DND-41 (cell line): ENCODE results near the gene SMIM41.

Experiments
- CTCF ChIP-seq: IDR thresholded peaks from 2 replicates; pipeline ENCODE4 v1.5.1; 2012; ENCODE audit warnings: borderline replicate concordance, low read length, moderate library complexity, mild to moderate bottlenecking; ENCODE audit not compliant: poor library complexity, severe bottlenecking; ENCODE audit errors: extremely low read depth
- EZH2 ChIP-seq: IDR thresholded peaks from 3 replicates; pipeline ENCODE4 v1.6.1; 2012; ENCODE audit warnings: borderline replicate concordance, low read depth, mild to moderate bottlenecking, moderate library complexity, low read length, inconsistent platforms; ENCODE audit not compliant: severe bottlenecking

GRCh38 chr12:52155048-52155868 lies 75.8 kb downstream of the SMIM41 start:
- no peak for TF ChIP-seq CTCF
- no peak for TF ChIP-seq EZH2
